H9 (cell line): ENCODE data around the gene DPH1. TPM values are rescaled to one million over a fixed set of nuclear protein-coding genes. Genes with fewer than 3 reads are reported as not detected.

Experiments
- DNase-seq: peaks from one replicate; pipeline ENCODE4 v3.0.0-alpha.2; 2017
- H2AFZ ChIP-seq: one replicate; pipeline ENCODE4 v1.6.1; 2013; ENCODE audit warnings: mild to moderate bottlenecking, low read length, control low read depth, moderate library complexity
- H2AK5ac ChIP-seq: 2 replicates; pipeline ENCODE4 v1.6.1; 2013; ENCODE audit warnings: low read length, control low read depth, mixed read lengths; ENCODE audit not compliant: insufficient read length
- H2BK120ac ChIP-seq: one replicate; pipeline ENCODE4 v1.6.1; 2013; ENCODE audit warnings: low read depth, mild to moderate bottlenecking, low read length, control low read depth, inconsistent platforms; ENCODE audit not compliant: poor library complexity, severe bottlenecking
- H2BK12ac ChIP-seq: 2 replicates; pipeline ENCODE4 v1.6.1; 2013; ENCODE audit warnings: low read length, control low read depth, mixed read lengths, low read depth; ENCODE audit not compliant: insufficient read length
- H2BK15ac ChIP-seq: 2 replicates; pipeline ENCODE4 v1.6.1; 2013; ENCODE audit warnings: low read depth, low read length, control low read depth
- H2BK20ac ChIP-seq: one replicate; pipeline ENCODE4 v1.6.1; 2013; ENCODE audit warnings: low read depth, mild to moderate bottlenecking, low read length, control low read depth, inconsistent platforms; ENCODE audit not compliant: poor library complexity, severe bottlenecking
- H2BK5ac ChIP-seq: 2 replicates; pipeline ENCODE4 v1.6.1; 2013; ENCODE audit warnings: low read length, control low read depth, mixed read lengths; ENCODE audit not compliant: insufficient read length
- H3K14ac ChIP-seq: 2 replicates; pipeline ENCODE4 v1.6.1; 2013; ENCODE audit warnings: low read length, control low read depth; ENCODE audit not compliant: insufficient read depth
- H3K18ac ChIP-seq: 2 replicates; pipeline ENCODE4 v1.6.1; 2013; ENCODE audit warnings: low read depth, mild to moderate bottlenecking, mixed read lengths, low read length, control low read depth; ENCODE audit not compliant: insufficient read length
- H3K23ac ChIP-seq: 2 replicates; pipeline ENCODE4 v1.6.1; 2013; ENCODE audit warnings: low read length, control low read depth, mixed read lengths, low read depth; ENCODE audit not compliant: insufficient read length
- H3K23me2 ChIP-seq: 2 replicates; pipeline ENCODE4 v1.6.1; 2013; ENCODE audit warnings: low read depth, mild to moderate bottlenecking, mixed read lengths, low read length, control low read depth; ENCODE audit not compliant: insufficient read length, poor library complexity, severe bottlenecking
- H3K27ac ChIP-seq: 2 replicates; pipeline ENCODE4 v1.5.1; 2013; ENCODE audit warnings: low read length, control low read depth, mixed read lengths, low read depth; ENCODE audit not compliant: insufficient read length
- H3K27me3 ChIP-seq: 2 replicates; pipeline ENCODE4 v1.6.1; 2013; ENCODE audit warnings: low read length, control low read depth, inconsistent platforms; ENCODE audit not compliant: insufficient read depth
- H3K4ac ChIP-seq: 2 replicates; pipeline ENCODE4 v1.6.1; 2013; ENCODE audit warnings: low read depth, mild to moderate bottlenecking, control low read depth, inconsistent platforms, low read length, moderate library complexity
- H3K4me1 ChIP-seq: 2 replicates; pipeline ENCODE4 v1.6.1; 2013; ENCODE audit warnings: low read length, control low read depth, inconsistent platforms; ENCODE audit not compliant: insufficient read depth
- H3K4me2 ChIP-seq: 2 replicates; pipeline ENCODE4 v1.6.1; 2013; ENCODE audit warnings: low read length, control low read depth, mixed read lengths; ENCODE audit not compliant: insufficient read length, insufficient read depth
- H3K56ac ChIP-seq: 2 replicates; pipeline ENCODE4 v1.6.1; 2013; ENCODE audit warnings: low read depth, mild to moderate bottlenecking, mixed read lengths, low read length, control low read depth; ENCODE audit not compliant: insufficient read length
- H3K79me1 ChIP-seq: 2 replicates; pipeline ENCODE4 v1.6.1; 2013; ENCODE audit warnings: low read depth, mild to moderate bottlenecking, moderate library complexity, low read length, control low read depth, inconsistent platforms; ENCODE audit not compliant: insufficient read depth, poor library complexity, severe bottlenecking
- H3K79me2 ChIP-seq: 2 replicates; pipeline ENCODE4 v1.6.1; 2013; ENCODE audit warnings: low read length, control low read depth, inconsistent platforms; ENCODE audit not compliant: insufficient read depth
- H3K9ac ChIP-seq: 2 replicates; pipeline ENCODE4 v1.6.1; 2013; ENCODE audit warnings: low read length, control low read depth, mixed read lengths; ENCODE audit not compliant: insufficient read length; ENCODE audit errors: extremely low read depth
- H3K9me3 ChIP-seq: one replicate; pipeline ENCODE4 v1.6.1; 2013; ENCODE audit warnings: low read depth, low read length, inconsistent platforms; ENCODE audit not compliant: control insufficient read depth
- H3T11ph ChIP-seq: one replicate; pipeline ENCODE4 v1.6.1; 2013; ENCODE audit warnings: mild to moderate bottlenecking, low read length, control low read depth, inconsistent platforms
- H4K20me1 ChIP-seq: one replicate; pipeline ENCODE4 v1.6.1; 2013; ENCODE audit not compliant: control insufficient read depth, insufficient read length, insufficient read depth
- H4K5ac ChIP-seq: 2 replicates; pipeline ENCODE4 v1.6.1; 2013; ENCODE audit warnings: low read depth, mild to moderate bottlenecking, mixed read lengths, low read length, control low read depth; ENCODE audit not compliant: insufficient read length
- H4K8ac ChIP-seq: replicated peaks from 2 replicates; pipeline ENCODE4 v1.6.1; 2013; ENCODE audit warnings: low read length, control low read depth, mixed read lengths, low read depth; ENCODE audit not compliant: insufficient read length
- H4K91ac ChIP-seq: 2 replicates; pipeline ENCODE4 v1.6.1; 2013; ENCODE audit warnings: low read depth, mild to moderate bottlenecking, moderate library complexity, mixed read lengths, low read length, control low read depth; ENCODE audit not compliant: insufficient read length
- H3K27ac Mint-ChIP-seq, 3 experiments: 2 replicates in 2 of 3; 3 replicates in 1 of 3; pipeline ENCODE4 v1.8.0; 2020 to 2021; ENCODE audit warnings: mixed read lengths in 3 of 3, mild to moderate bottlenecking in 1 of 3, moderate library complexity in 1 of 3
- H3K27me3 Mint-ChIP-seq: 2 replicates; pipeline ENCODE4 v1.8.0; 2021; ENCODE audit warnings: low read depth, mild to moderate bottlenecking, moderate library complexity, mixed read lengths
- H3K36me3 Mint-ChIP-seq, 3 experiments: 2 replicates in 2 of 3; 3 replicates in 1 of 3; pipeline ENCODE4 v1.8.0; 2020 to 2021; ENCODE audit warnings: low read depth in 3 of 3, mixed read lengths in 3 of 3; ENCODE audit not compliant: insufficient read depth in 1 of 3
- H3K4me1 Mint-ChIP-seq, 2 experiments: 2 replicates each; pipeline ENCODE4 v1.8.0; 2020; ENCODE audit warnings: mixed read lengths in 2 of 2
- H3K4me3 Mint-ChIP-seq, 2 experiments: 2 replicates in 1 of 2; 3 replicates in 1 of 2; pipeline ENCODE4 v1.8.0; 2020 to 2021; ENCODE audit warnings: mild to moderate bottlenecking in 2 of 2, mixed read lengths in 2 of 2, moderate library complexity in 1 of 2
- H3K9me3 Mint-ChIP-seq, 2 experiments: 2 replicates in 1 of 2; 3 replicates in 1 of 2; pipeline ENCODE4 v1.8.0; 2020; ENCODE audit warnings: mild to moderate bottlenecking in 2 of 2, mixed read lengths in 2 of 2, moderate library complexity in 1 of 2
- CTCF ChIP-seq: fragments of 200-600 bp; sonication (generic); conservative IDR thresholded peaks from 3 replicates; pipeline ENCODE4 v1.8.0; 2021; ENCODE audit warnings: antibody characterized with exemption, mild to moderate bottlenecking
- WGBS: extraction: QIAGEN DNeasy Blood & Tissue Kit; methylation state at CpG from one replicate; pipeline ENCODE4 v1.1.7; 2013; ENCODE audit warnings: missing lambda C conversion rate, low lambda C conversion rate, mixed read lengths; ENCODE audit not compliant: insufficient read length; ENCODE audit errors: extremely low coverage; 5-methylcytosine and 5-hydroxymethylcytosine counted together
- total RNA-seq: library from RNA; stranded (reverse); gene quantifications from 2 replicates; pipeline ENCODE4 v1.2.1, GENCODE V29; 2021

The DPH1 gene
- total RNA-seq, 1 experiment from 2014 or later = 27.5 TPM

- Histone ChIP-seq H3K18ac (no peak overlapping the region), H3K14ac (no peak overlapping the region; the same call in 1 of the 2 replicates), H3K23me2 (no peaks in the 10 kb centered on the region), H2BK5ac (no peak overlapping the region), H2BK12ac (no peak overlapping the region), H3K4ac (no peak overlapping the region), H2BK120ac (no peak overlapping the region), H3K4me2 (no peak overlapping the region), H4K20me1 (peaks cover 2% of the 10 kb centered on the region), H2BK15ac (no peak overlapping the region), H4K8ac (no peak overlapping the region), H3K9me3 (no peaks in the 10 kb centered on the region), H4K91ac (no peak overlapping the region), H2AFZ (no peak overlapping the region), H3K23ac (no peak overlapping the region), H3K9ac (no peak overlapping the region), H3K4me1 (no peaks in the 10 kb centered on the region), H3T11ph (no peak overlapping the region), H3K27me3 (no peaks in the 10 kb centered on the region), H2AK5ac (no peak overlapping the region), H4K5ac (no peak overlapping the region), H3K79me1 (no peaks in the 10 kb centered on the region), H2BK20ac (no peak overlapping the region), H3K79me2 (no peaks in the 10 kb centered on the region), H3K27ac (no peak overlapping the region), H3K56ac (no peak overlapping the region)
- H3K4me3 Mint-ChIP-seq = no peak overlapping the region
- peaks cover 3 to 42% (median 22%) of the 10 kb centered on the region in 3 experiments for H3K36me3 Mint-ChIP-seq
- H3K4me1 Mint-ChIP-seq = peaks cover 33 to 37% of the 10 kb centered on the region in 2 experiments
- no CpG with 5 or more reads among the region's 15 CpGs for WGBS
- H3K9me3 Mint-ChIP-seq = no peaks in the 10 kb centered on the region
- no peaks in the 10 kb centered on the region for H3K27me3 Mint-ChIP-seq
- no peak for DNase-seq
- H3K27ac Mint-ChIP-seq = peak overlapping the region in 2 of 3 experiments; percentile 39 to 60; a peak in 1 of 7 replicates
- no peak for TF ChIP-seq CTCF
These were observed 38.6 kb downstream of the DPH1 start for GRCh38 chr17:2068519-2069051.
